RWPE2 (cell line): ENCODE data around the gene TMED5.

Source experiments
- ATAC-seq: fragments of 200-7000 bp; cut with Tn5 transposase; 3 replicates; pipeline ENCODE4 v1.9.1; 2021; ENCODE audit warnings: low read depth
- DNase-seq: peaks from one replicate; pipeline ENCODE4 v3.0.0-alpha.2; 2020; ENCODE audit warnings: low spot score
- H3K27ac ChIP-seq: fragments of 450-650 bp; 2 replicates; pipeline ENCODE4 v1.5.1; 2017; ENCODE audit warnings: mild to moderate bottlenecking; ENCODE audit not compliant: poor library complexity, severe bottlenecking
- H3K27me3 ChIP-seq: fragments of 250-450 bp; sonication (Bioruptor Pico); 2 replicates; pipeline ENCODE4 v1.5.1; 2021; ENCODE audit warnings: mild to moderate bottlenecking, moderate library complexity; ENCODE audit not compliant: insufficient read depth, poor library complexity, severe bottlenecking
- H3K36me3 ChIP-seq: fragments of 250-450 bp; sonication (Bioruptor Pico); 2 replicates; pipeline ENCODE4 v1.5.1; 2020; ENCODE audit warnings: low read depth, mild to moderate bottlenecking, moderate library complexity
- H3K4me1 ChIP-seq: fragments of 250-450 bp; sonication (Bioruptor Pico); 2 replicates; pipeline ENCODE4 v1.5.1; 2021; ENCODE audit warnings: mild to moderate bottlenecking, moderate library complexity; ENCODE audit not compliant: insufficient read depth, poor library complexity, severe bottlenecking
- H3K4me3 ChIP-seq: fragments of 250-450 bp; sonication (Bioruptor Pico); 2 replicates; pipeline ENCODE4 v1.5.1; 2021; ENCODE audit warnings: mild to moderate bottlenecking, moderate library complexity; ENCODE audit not compliant: severe bottlenecking
- H3K9me3 ChIP-seq: fragments of 250-450 bp; sonication (Bioruptor Pico); 2 replicates; pipeline ENCODE4 v1.5.1; 2021; ENCODE audit warnings: mild to moderate bottlenecking, moderate library complexity; ENCODE audit not compliant: severe bottlenecking
- TF ChIP-seq, protein P1 (sequence below): fragments of 450-650 bp; IDR thresholded peaks from one replicate; pipeline ENCODE4 v1.5.1; 2017; ENCODE audit warnings: mild to moderate bottlenecking, moderate library complexity; ENCODE audit not compliant: poor library complexity, severe bottlenecking

TMED5 gene

GRCh38 chr1:93111561-93111960 is 68.7 kb downstream of the TMED5 start:
- peaks cover 78% of the 10 kb centered on the region for H3K36me3 ChIP-seq

DNA sequence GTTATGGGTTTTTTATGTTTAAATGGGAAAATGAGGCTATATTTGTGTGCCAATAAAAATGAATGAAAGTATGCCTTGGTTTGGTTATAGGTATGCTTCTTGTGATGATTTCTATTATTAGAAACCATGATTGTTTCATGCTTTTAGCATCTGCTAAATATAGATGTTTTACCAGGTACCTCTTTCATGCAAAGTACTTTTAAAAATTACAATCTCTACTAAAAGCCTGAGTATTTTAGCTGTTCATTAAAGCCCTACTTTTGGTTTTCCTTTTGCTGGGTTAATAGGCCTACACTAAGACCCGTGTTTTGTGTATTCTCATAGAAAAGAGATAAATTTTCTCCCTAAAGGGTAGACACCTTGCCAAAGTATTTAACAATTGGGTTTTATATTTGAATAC is 69.1 kb downstream of the TMED5 start:
- no peak overlapping the region for H3K27ac ChIP-seq
- H3K27me3 ChIP-seq: no peaks in the 10 kb centered on the region
- no peaks in the 10 kb centered on the region for H3K9me3 ChIP-seq
- H3K4me3 ChIP-seq: no peak overlapping the region
- TF ChIP-seq, protein P1, sequence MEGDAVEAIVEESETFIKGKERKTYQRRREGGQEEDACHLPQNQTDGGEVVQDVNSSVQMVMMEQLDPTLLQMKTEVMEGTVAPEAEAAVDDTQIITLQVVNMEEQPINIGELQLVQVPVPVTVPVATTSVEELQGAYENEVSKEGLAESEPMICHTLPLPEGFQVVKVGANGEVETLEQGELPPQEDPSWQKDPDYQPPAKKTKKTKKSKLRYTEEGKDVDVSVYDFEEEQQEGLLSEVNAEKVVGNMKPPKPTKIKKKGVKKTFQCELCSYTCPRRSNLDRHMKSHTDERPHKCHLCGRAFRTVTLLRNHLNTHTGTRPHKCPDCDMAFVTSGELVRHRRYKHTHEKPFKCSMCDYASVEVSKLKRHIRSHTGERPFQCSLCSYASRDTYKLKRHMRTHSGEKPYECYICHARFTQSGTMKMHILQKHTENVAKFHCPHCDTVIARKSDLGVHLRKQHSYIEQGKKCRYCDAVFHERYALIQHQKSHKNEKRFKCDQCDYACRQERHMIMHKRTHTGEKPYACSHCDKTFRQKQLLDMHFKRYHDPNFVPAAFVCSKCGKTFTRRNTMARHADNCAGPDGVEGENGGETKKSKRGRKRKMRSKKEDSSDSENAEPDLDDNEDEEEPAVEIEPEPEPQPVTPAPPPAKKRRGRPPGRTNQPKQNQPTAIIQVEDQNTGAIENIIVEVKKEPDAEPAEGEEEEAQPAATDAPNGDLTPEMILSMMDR: no peak
- peaks cover 75% of the 10 kb centered on the region for H3K36me3 ChIP-seq
- DNase-seq (no peak), ATAC-seq (no peak)
- H3K4me1 ChIP-seq: peaks cover 6% of the 10 kb centered on the region

More at GRCh38 chr1:93111561-93111960, 68.7 kb downstream of the TMED5 start:
- no peak overlapping the region for H3K4me3 ChIP-seq
- TF ChIP-seq, protein P1: no peak
- no peaks in the 10 kb centered on the region for H3K27me3 ChIP-seq
- H3K27ac ChIP-seq: no peak overlapping the region
- H3K9me3 ChIP-seq: no peaks in the 10 kb centered on the region
- DNase-seq (no peak), ATAC-seq (no peak)
- H3K4me1 ChIP-seq: peaks cover 6% of the 10 kb centered on the region

GRCh38 chr1:93109578-93109977 is 70.6 kb downstream of the TMED5 start:
- no peaks in the 10 kb centered on the region for H3K27me3 ChIP-seq
- H3K9me3 ChIP-seq: no peaks in the 10 kb centered on the region
- H3K27ac ChIP-seq: no peak overlapping the region
- H3K4me1 ChIP-seq: peaks cover 6% of the 10 kb centered on the region
- H3K4me3 ChIP-seq: no peak overlapping the region
- ATAC-seq (no peak), DNase-seq (no peak)
- peaks cover 60% of the 10 kb centered on the region for H3K36me3 ChIP-seq
- TF ChIP-seq, protein P1: no peak

GRCh38 chr1:93108335-93108734 is 71.9 kb downstream of the TMED5 start:
- TF ChIP-seq, protein P1: no peak
- Histone ChIP-seq H3K4me1 (peaks cover 2% of the 10 kb centered on the region), H3K27ac (no peak overlapping the region), H3K9me3 (no peaks in the 10 kb centered on the region), H3K4me3 (no peak overlapping the region), H3K36me3 (peaks cover 60% of the 10 kb centered on the region), H3K27me3 (no peaks in the 10 kb centered on the region)
- ATAC-seq (no peak), DNase-seq (no peak)

- Histone ChIP-seq H3K27me3 (no peaks in the 10 kb centered on the region), H3K36me3 (peaks cover 59% of the 10 kb centered on the region), H3K4me3 (no peak overlapping the region), H3K4me1 (peaks cover 2% of the 10 kb centered on the region), H3K9me3 (no peaks in the 10 kb centered on the region), H3K27ac (no peak overlapping the region)
- TF ChIP-seq, protein P1: no peak
- ATAC-seq: no peak
- DNase-seq: no peak
Observed at GRCh38 chr1:93107395-93107794, 72.8 kb downstream of the TMED5 start.
